Liver (tissue), 3 donors: ENCODE results near the gene JCHAIN.

ENCODE experiments used
- JUND ChIP-seq, 2 donors: IDR thresholded peaks; 2 replicates each; pipeline ENCODE4 v1.6.1; 2016; ENCODE audit warnings: antibody characterized with exemption in 2 of 2
- SP1 ChIP-seq: IDR thresholded peaks from 2 replicates; pipeline ENCODE4 v1.6.1; 2018; ENCODE audit warnings: antibody characterized with exemption, mild to moderate bottlenecking
- YY1 ChIP-seq: IDR thresholded peaks from 2 replicates; pipeline ENCODE4 v1.6.1; 2016; ENCODE audit warnings: antibody characterized with exemption, mild to moderate bottlenecking
- TF ChIP-seq, protein P1 (sequence below): fragments of 150-350 bp; IDR thresholded peaks from 2 replicates; pipeline ENCODE4 v1.5.1; 2017; ENCODE audit warnings: improper control_type of control experiment, low read depth, low read length; ENCODE audit not compliant: missing input control
- donor health status: healthy.
- donor health status: healthy.

DNA sequence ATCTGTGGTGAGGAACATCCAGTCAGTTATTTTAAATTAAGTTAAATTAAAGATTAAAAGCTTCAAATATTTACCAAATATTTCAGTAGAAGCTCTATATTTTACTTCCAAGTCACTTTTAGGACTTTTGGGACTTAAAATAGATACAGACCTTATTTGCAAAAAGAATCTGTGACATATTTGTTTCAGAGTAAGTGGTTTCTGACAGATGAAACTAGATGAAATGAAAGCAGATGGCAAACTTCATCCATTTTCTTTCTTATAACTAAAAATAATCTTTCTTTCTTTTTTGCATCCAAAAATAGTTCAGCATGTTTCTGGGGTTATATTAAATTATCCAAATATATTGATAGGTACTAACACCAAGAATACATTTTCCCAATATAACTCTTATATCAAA is 15.4 kb upstream of the JCHAIN start:
- TF ChIP-seq YY1: no peak
- TF ChIP-seq, protein P1, sequence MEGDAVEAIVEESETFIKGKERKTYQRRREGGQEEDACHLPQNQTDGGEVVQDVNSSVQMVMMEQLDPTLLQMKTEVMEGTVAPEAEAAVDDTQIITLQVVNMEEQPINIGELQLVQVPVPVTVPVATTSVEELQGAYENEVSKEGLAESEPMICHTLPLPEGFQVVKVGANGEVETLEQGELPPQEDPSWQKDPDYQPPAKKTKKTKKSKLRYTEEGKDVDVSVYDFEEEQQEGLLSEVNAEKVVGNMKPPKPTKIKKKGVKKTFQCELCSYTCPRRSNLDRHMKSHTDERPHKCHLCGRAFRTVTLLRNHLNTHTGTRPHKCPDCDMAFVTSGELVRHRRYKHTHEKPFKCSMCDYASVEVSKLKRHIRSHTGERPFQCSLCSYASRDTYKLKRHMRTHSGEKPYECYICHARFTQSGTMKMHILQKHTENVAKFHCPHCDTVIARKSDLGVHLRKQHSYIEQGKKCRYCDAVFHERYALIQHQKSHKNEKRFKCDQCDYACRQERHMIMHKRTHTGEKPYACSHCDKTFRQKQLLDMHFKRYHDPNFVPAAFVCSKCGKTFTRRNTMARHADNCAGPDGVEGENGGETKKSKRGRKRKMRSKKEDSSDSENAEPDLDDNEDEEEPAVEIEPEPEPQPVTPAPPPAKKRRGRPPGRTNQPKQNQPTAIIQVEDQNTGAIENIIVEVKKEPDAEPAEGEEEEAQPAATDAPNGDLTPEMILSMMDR: no peak
- no peak for TF ChIP-seq SP1
- TF ChIP-seq JUND (IDR thresholded peaks at IDR 0.05): no peak
